Vagina (tissue), 2 donors: ENCODE data around the gene N4BP3.

Experiments
- CTCF ChIP-seq, 3 experiments: fragments of 450-650 bp in 2 of 3; fragments of 200-600 bp in 1 of 3; sonication (generic) in 1 of 3; IDR thresholded peaks; one replicate each; pipeline ENCODE4 v1.5.1; 2017 to 2019; ENCODE audit warnings: antibody characterized with exemption in 3 of 3, mild to moderate bottlenecking in 2 of 3, moderate library complexity in 2 of 3
- POLR2A ChIP-seq, 2 donors: fragments of 450-650 bp; IDR thresholded peaks; one replicate each; pipeline ENCODE4 v1.6.1; 2017; ENCODE audit warnings: antibody characterized with exemption in 2 of 2, mild to moderate bottlenecking in 2 of 2, moderate library complexity in 2 of 2
- POLR2AphosphoS5 ChIP-seq, 2 donors: sonication (generic); formaldehyde crosslinking; IDR thresholded peaks; one replicate each; pipeline ENCODE4 v1.9.0; 2017; ENCODE audit warnings: antibody characterized with exemption in 2 of 2, mild to moderate bottlenecking in 2 of 2, low read depth in 1 of 2; ENCODE audit not compliant: insufficient read depth in 1 of 2

- TF ChIP-seq CTCF (IDR thresholded peaks at IDR 0.05), result no peak
- TF ChIP-seq POLR2A (IDR thresholded peaks at IDR 0.05), result no peak
- TF ChIP-seq POLR2AphosphoS5 (IDR thresholded peaks at IDR 0.05; ENCODE audit: insufficient read depth in 1 of 2, low read depth in 1 of 2), result no peak
These were observed 40.6 kb upstream of the N4BP3 start for GRCh38 chr5:178072749-178073148.
